Osteocyte (in vitro differentiated cells): ENCODE measurements around the gene MKI67. TPM values are rescaled to one million over a fixed set of nuclear protein-coding genes. Genes with fewer than 3 reads are reported as not detected.
"Not testable (repeated sequence)": the region's sequence is repeated elsewhere in the genome, so short reads cannot be mapped to it uniquely, and the experiment has no call there.

Experiments used
- DNase-seq: peaks from one replicate; pipeline ENCODE4 v3.0.0; 2021; ENCODE audit warnings: mixed read lengths; ENCODE audit not compliant: unreplicated experiment; ENCODE audit errors: extremely low spot score
- H3K27ac Mint-ChIP-seq: one replicate; pipeline ENCODE4 v1.8.0; 2021; ENCODE audit warnings: mild to moderate bottlenecking, mixed read lengths; ENCODE audit not compliant: unreplicated experiment
- H3K27me3 Mint-ChIP-seq: one replicate; pipeline ENCODE4 v1.8.0; 2021; ENCODE audit warnings: mixed read lengths; ENCODE audit not compliant: unreplicated experiment
- H3K36me3 Mint-ChIP-seq: one replicate; pipeline ENCODE4 v1.8.0; 2021; ENCODE audit warnings: mixed read lengths; ENCODE audit not compliant: unreplicated experiment
- H3K4me1 Mint-ChIP-seq: one replicate; pipeline ENCODE4 v1.8.0; 2021; ENCODE audit warnings: mixed read lengths; ENCODE audit not compliant: unreplicated experiment
- H3K4me3 Mint-ChIP-seq: one replicate; pipeline ENCODE4 v1.8.0; 2021; ENCODE audit warnings: mild to moderate bottlenecking, moderate library complexity, mixed read lengths; ENCODE audit not compliant: unreplicated experiment
- H3K9me3 Mint-ChIP-seq: one replicate; pipeline ENCODE4 v1.8.0; 2021; ENCODE audit warnings: mixed read lengths; ENCODE audit not compliant: unreplicated experiment
- CTCF ChIP-seq: fragments of 200-600 bp; sonication (generic); IDR thresholded peaks from 2 replicates; pipeline ENCODE4 v1.5.0; 2021; ENCODE audit warnings: antibody characterized with exemption, mild to moderate bottlenecking, moderate library complexity
- total RNA-seq: library from RNA; stranded (reverse); gene quantifications from 2 replicates; pipeline ENCODE4 v1.2.1, GENCODE V29; 2021

MKI67 gene
- total RNA-seq, 1 donor from 2014 or later: 19.3 TPM

GRCh38 chr10:128140425-128140824 is 14.2 kb upstream of the MKI67 start:
- Mint-ChIP-seq H3K27me3 (peaks cover 8% of the 10 kb centered on the region), H3K27ac (no peak overlapping the region), H3K4me1 (no peaks in the 10 kb centered on the region), H3K4me3 (no peak overlapping the region), H3K9me3 (no peaks in the 10 kb centered on the region), H3K36me3 (no peaks in the 10 kb centered on the region)
- DNase-seq: no peak
- no peak for TF ChIP-seq CTCF

GRCh38 chr10:128138429-128138828 is 12.2 kb upstream of the MKI67 start:
- not testable (repeated sequence) for DNase-seq

GRCh38 chr10:128137877-128138276 is 11.7 kb upstream of the MKI67 start:
- DNase-seq: no peak
- no peak for TF ChIP-seq CTCF
- no peaks in the 10 kb centered on the region for H3K4me1 Mint-ChIP-seq
- no peak overlapping the region for H3K27ac Mint-ChIP-seq
- no peaks in the 10 kb centered on the region for H3K36me3 Mint-ChIP-seq
- no peaks in the 10 kb centered on the region for H3K9me3 Mint-ChIP-seq
- H3K4me3 Mint-ChIP-seq: no peak overlapping the region
- H3K27me3 Mint-ChIP-seq: no peaks in the 10 kb centered on the region

More at GRCh38 chr10:128138429-128138828, 12.2 kb upstream of the MKI67 start:
- H3K27me3 Mint-ChIP-seq, H3K27ac Mint-ChIP-seq, H3K36me3 Mint-ChIP-seq, H3K9me3 Mint-ChIP-seq, H3K4me1 Mint-ChIP-seq, H3K4me3 Mint-ChIP-seq: not testable (repeated sequence)

GRCh38 chr10:128130051-128130450 is 3.8 kb upstream of the MKI67 start:
- DNase-seq: no peak
- Mint-ChIP-seq H3K4me1 (peaks cover 7% of the 10 kb centered on the region), H3K36me3 (no peaks in the 10 kb centered on the region), H3K27me3 (no peaks in the 10 kb centered on the region), H3K4me3 (no peak overlapping the region), H3K27ac (no peak overlapping the region), H3K9me3 (no peaks in the 10 kb centered on the region)
- no peak for TF ChIP-seq CTCF

- H3K36me3 Mint-ChIP-seq: no peaks in the 10 kb centered on the region
- TF ChIP-seq CTCF: no peak
- no peak overlapping the region for H3K27ac Mint-ChIP-seq
- H3K9me3 Mint-ChIP-seq: no peaks in the 10 kb centered on the region
- no peak for DNase-seq
- peaks cover 22% of the 10 kb centered on the region for H3K4me1 Mint-ChIP-seq
- H3K27me3 Mint-ChIP-seq: no peaks in the 10 kb centered on the region
- H3K4me3 Mint-ChIP-seq: no peak overlapping the region
Measured at GRCh38 chr10:128128582-128128981, 2.4 kb upstream of the MKI67 start.

GRCh38 chr10:128125416-128125943 is 743 bp downstream of the MKI67 start:
- H3K27ac Mint-ChIP-seq: peak overlapping the region; percentile 23
- no peak for TF ChIP-seq CTCF
- H3K9me3 Mint-ChIP-seq: no peaks in the 10 kb centered on the region
- DNase-seq: no peak
- no peaks in the 10 kb centered on the region for H3K27me3 Mint-ChIP-seq
- H3K36me3 Mint-ChIP-seq: no peaks in the 10 kb centered on the region
- H3K4me3 Mint-ChIP-seq: peak overlapping the region; percentile 88
- peaks cover 38% of the 10 kb centered on the region for H3K4me1 Mint-ChIP-seq
